PC-3 (cell line): ENCODE measurements around the gene MAP1B.

Experiments
- CTCF ChIP-seq: fragments of 300-600 bp; sonication (generic); conservative IDR thresholded peaks from 2 replicates; pipeline ENCODE4 v1.5.1; 2017; ENCODE audit warnings: antibody characterized with exemption, low read depth, mild to moderate bottlenecking, low read length
- EZH2 ChIP-seq: fragments of 300-600 bp; sonication (generic); IDR thresholded peaks from one replicate; pipeline ENCODE4 v1.6.1; 2017; ENCODE audit warnings: antibody characterized with exemption, mild to moderate bottlenecking, low read length; ENCODE audit not compliant: unreplicated experiment
- EZH2phosphoT487 ChIP-seq: fragments of 300-600 bp; sonication (generic); IDR thresholded peaks from 2 replicates; pipeline ENCODE4 v1.6.1; 2018; ENCODE audit warnings: mild to moderate bottlenecking, antibody characterized with exemption, low read length, borderline replicate concordance

- TF ChIP-seq CTCF = no peak
- no peak for TF ChIP-seq EZH2phosphoT487
- TF ChIP-seq EZH2 = no peak
Observed at GRCh38 chr5:72154076-72154756, 46.9 kb downstream of the MAP1B start.
